Measurements from ENCODE around the gene JARID2. TPM values are rescaled to one million over a fixed set of nuclear protein-coding genes. Genes with fewer than 3 reads are reported as not detected.
A peak's percentile ranks its signal among the peaks of the same experiment; 100 is the strongest.

JARID2 gene
- total RNA-seq, 1 experiment from 2014 or later, result 180 TPM

GRCh38 chr6:15267221-15267620 is 21.4 kb downstream of the JARID2 start:
- H3K27ac Mint-ChIP-seq, result peak overlapping the region; percentile 92
- CTCF ChIA-PET, result interaction anchor here (1.0 kb wide), 1 partner anchor 14 kb away, joined by 3 read pairs; no protein-coding TSS in a partner anchor

GRCh38 chr6:15268137-15268908 is 22.5 kb downstream of the JARID2 start:
- peaks cover 100% of the 10 kb centered on the region for H3K4me1 Mint-ChIP-seq
- peak overlapping the region; percentile 61 for H3K4me3 Mint-ChIP-seq
- ATAC-seq, result peak; percentile 55
- POLR2A ChIA-PET, result interaction anchor here (0.6 to 1.3 kb wide), 5 partner anchors 9 to 135 kb away, joined by 3 to 4 read pairs (median 3); no protein-coding TSS in a partner anchor
- DNase-seq (ENCODE audit: low spot score), result peak; percentile 33
- peak overlapping the region; percentile 92 for H3K27ac Mint-ChIP-seq
- no peaks in the 10 kb centered on the region for H3K27me3 Mint-ChIP-seq (ENCODE audit: low read depth)
- peaks cover 12% of the 10 kb centered on the region for H3K36me3 Mint-ChIP-seq
- H3K9me3 Mint-ChIP-seq, result no peaks in the 10 kb centered on the region
- CTCF ChIA-PET, result interaction anchor here (0.5 to 1.2 kb wide), 6 partner anchors 9 to 177 kb away, joined by 3 to 4 read pairs (median 4); no protein-coding TSS in a partner anchor
- TF ChIP-seq ELF4 (CRISPR knock-in tag; IDR thresholded peaks at IDR 0.05; ENCODE audit: low read depth), result no peak
- TF ChIP-seq ZBTB43 (CRISPR knock-in tag; IDR thresholded peaks at IDR 0.05), result 0 out of 2 replicates have a peak, but pooled peaks have one; percentile 21
- 0 out of 2 replicates have a peak, but pooled peaks have one; percentile 46 for TF ChIP-seq CREM (CRISPR knock-in tag; IDR thresholded peaks at IDR 0.05)
- TF ChIP-seq ZNF423 (CRISPR knock-in tag; IDR thresholded peaks at IDR 0.05), result peak; percentile 91
- TF ChIP-seq ARID4B (CRISPR knock-in tag; IDR thresholded peaks at IDR 0.05; ENCODE audit: borderline replicate concordance), result no peak; the same call in 1 of the 2 replicates
- no peak for TF ChIP-seq PREB (CRISPR knock-in tag; IDR thresholded peaks at IDR 0.05; ENCODE audit: borderline replicate concordance)
- no peak for TF ChIP-seq CDX4 (CRISPR knock-in tag; IDR thresholded peaks at IDR 0.05; ENCODE audit: borderline replicate concordance)
- no peak for TF ChIP-seq TP53 (CRISPR knock-in tag; IDR thresholded peaks at IDR 0.05)
- TF ChIP-seq MXD4 (CRISPR knock-in tag; IDR thresholded peaks at IDR 0.05; ENCODE audit: borderline replicate concordance), result no peak
- TF ChIP-seq NR2C2 (CRISPR knock-in tag; IDR thresholded peaks at IDR 0.05), result no peak
- no peak; the same call in 1 of the 2 replicates for TF ChIP-seq ETV6 (CRISPR knock-in tag; IDR thresholded peaks at IDR 0.05)
- TF ChIP-seq TEAD1 (CRISPR knock-in tag; IDR thresholded peaks at IDR 0.05), result no peak
- no peak for TF ChIP-seq ZNF416 (CRISPR knock-in tag; IDR thresholded peaks at IDR 0.05)
- no peak for TF ChIP-seq USF2 (CRISPR knock-in tag; IDR thresholded peaks at IDR 0.05)
- peak; percentile 71; the same call in 1 of the 2 replicates for TF ChIP-seq FOXK1 (CRISPR knock-in tag; IDR thresholded peaks at IDR 0.05)
- no peak for TF ChIP-seq ZNF138 (CRISPR knock-in tag; conservative IDR thresholded peaks at IDR 0.05)
- no peak for TF ChIP-seq FOXP1 (CRISPR knock-in tag; IDR thresholded peaks at IDR 0.05; ENCODE audit: borderline replicate concordance)
- TF ChIP-seq NR1H2 (CRISPR knock-in tag; IDR thresholded peaks at IDR 0.05), result no peak
- TF ChIP-seq MYBL2 (CRISPR knock-in tag; IDR thresholded peaks at IDR 0.05), result no peak
- no peak for TF ChIP-seq NFE2L1 (CRISPR knock-in tag; IDR thresholded peaks at IDR 0.05)
- TF ChIP-seq, protein P1, sequence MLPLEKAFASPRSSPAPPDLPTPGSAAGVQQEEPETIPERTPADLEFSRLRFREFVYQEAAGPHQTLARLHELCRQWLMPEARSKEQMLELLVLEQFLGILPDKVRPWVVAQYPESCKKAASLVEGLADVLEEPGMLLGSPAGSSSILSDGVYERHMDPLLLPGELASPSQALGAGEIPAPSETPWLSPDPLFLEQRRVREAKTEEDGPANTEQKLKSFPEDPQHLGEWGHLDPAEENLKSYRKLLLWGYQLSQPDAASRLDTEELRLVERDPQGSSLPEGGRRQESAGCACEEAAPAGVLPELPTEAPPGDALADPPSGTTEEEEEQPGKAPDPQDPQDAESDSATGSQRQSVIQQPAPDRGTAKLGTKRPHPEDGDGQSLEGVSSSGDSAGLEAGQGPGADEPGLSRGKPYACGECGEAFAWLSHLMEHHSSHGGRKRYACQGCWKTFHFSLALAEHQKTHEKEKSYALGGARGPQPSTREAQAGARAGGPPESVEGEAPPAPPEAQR (CRISPR knock-in tag; IDR thresholded peaks at IDR 0.05), result no peak
- TF ChIP-seq E2F5 (CRISPR knock-in tag; IDR thresholded peaks at IDR 0.05), result no peak

More at GRCh38 chr6:15267221-15267620, 21.4 kb downstream of the JARID2 start:
- Mint-ChIP-seq H3K27me3 (ENCODE audit: low read depth) (no peaks in the 10 kb centered on the region), H3K9me3 (no peaks in the 10 kb centered on the region), H3K4me3 (peak overlapping the region; percentile 61), H3K4me1 (peaks cover 100% of the 10 kb centered on the region), H3K36me3 (peaks cover 8% of the 10 kb centered on the region; the same call in 1 of the 2 replicates)
- TF ChIP-seq ZBTB21 (CRISPR knock-in tag; IDR thresholded peaks at IDR 0.05; ENCODE audit: borderline replicate concordance), result no peak
- TF ChIP-seq PRRX2 (CRISPR knock-in tag; IDR thresholded peaks at IDR 0.05), result no peak
- ATAC-seq (no peak), DNase-seq (ENCODE audit: low spot score) (no peak)
- POLR2A ChIA-PET, result interaction anchor here (0.5 kb wide), 1 partner anchor 170 kb away, joined by 3 read pairs; no protein-coding TSS in a partner anchor

Data from WTC11 (cell line).